ENCODE data around the gene KDM6B. TPM values are rescaled to one million over a fixed set of nuclear protein-coding genes. Genes with fewer than 3 reads are reported as not detected.
A peak's percentile ranks its signal among the peaks of the same experiment; 100 is the strongest.
"Not testable (repeated sequence)": the region's sequence is repeated elsewhere in the genome, so short reads cannot be mapped to it uniquely, and the experiment has no call there.

The KDM6B gene
- total RNA-seq, 2 experiments from 2014 or later: 12.3 to 12.8 TPM

DNA sequence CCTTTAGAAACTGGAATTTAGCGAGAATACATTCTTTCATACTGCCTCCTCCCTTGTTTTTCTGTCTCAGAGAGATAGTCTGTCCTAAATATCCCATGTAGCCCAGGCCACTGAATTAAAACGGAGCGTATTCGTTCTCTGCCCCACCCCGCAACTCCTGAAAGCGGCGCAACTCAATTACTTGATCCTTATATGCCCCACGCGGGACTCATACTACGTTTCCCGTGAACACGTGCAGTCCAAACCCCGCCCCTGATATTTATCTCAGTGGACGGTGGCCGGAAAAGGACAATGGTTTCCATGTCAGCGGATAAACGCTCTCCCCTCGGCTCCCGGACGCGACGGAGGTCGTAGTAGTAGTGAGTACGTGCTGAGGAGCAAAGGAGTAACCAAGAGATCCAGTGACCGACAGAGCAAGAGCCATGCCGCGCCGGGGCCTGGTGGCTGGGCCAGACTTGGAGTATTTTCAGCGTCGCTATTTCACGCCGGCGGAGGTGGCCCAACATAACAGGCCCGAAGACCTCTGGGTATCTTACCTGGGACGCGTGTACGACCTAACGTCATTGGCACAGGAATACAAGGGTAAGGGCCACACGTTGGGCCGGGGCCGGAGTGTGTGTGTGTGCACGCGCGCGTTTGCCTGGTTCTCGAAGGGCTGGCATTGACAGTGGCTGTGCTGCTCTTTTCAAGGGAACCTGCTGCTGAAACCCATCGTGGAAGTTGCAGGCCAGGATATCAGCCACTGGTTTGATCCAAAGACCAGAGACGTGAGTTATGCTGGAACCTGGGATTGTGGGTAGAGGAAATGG is 23.9 kb downstream of the KDM6B start, which contains the start of gene CYB5D1:
Gene CYB5D1, plus strand, starts transcription at position 291 of the 809 bp plus-strand sequence. Its CDS starts 132 bp downstream, at position 423.
- H3K27ac Mint-ChIP-seq: no peak within 1 kb of the TSS
- H3K4me1 Mint-ChIP-seq: peaks cover 7% of the 10 kb centered on the region
- ChIA-PET POLR2A (interaction anchor here (0.5 to 0.6 kb wide), 2 partner anchors 132 to 843 kb away, joined by 3 to 7 read pairs; a partner anchor contains a TSS), CTCF (interaction anchor here (0.8 to 1.4 kb wide), 10 partner anchors 11 to 183 kb away, joined by 3 to 9 read pairs (median 4); partner anchors contain the start of gene KDM6B)
- DNase-seq: peak; percentile 94
- no peaks in the 10 kb centered on the region for H3K27me3 Mint-ChIP-seq
- no peaks in the 10 kb centered on the region for H3K9me3 Mint-ChIP-seq
- H3K36me3 Mint-ChIP-seq (ENCODE audit: low read depth): peaks cover 5% of the 10 kb centered on the region
- H3K4me3 Mint-ChIP-seq: no peak within 1 kb of the TSS

DNA sequence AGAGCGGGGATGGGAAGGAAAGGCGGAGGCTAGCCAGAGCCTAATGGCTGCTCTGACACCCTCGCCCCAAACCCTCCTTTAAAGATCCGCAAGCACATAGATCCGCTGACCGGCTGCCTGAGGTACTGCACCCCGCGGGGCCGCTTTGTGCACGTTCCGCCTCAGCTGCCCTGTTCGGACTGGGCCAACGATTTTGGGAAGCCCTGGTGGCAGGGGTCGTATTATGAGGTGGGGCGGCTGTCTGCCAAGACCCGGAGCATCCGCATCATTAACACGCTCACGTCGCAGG is 24.4 kb downstream of the KDM6B start:
- ChIA-PET CTCF (interaction anchor here (0.5 kb wide), 1 partner anchor 179 kb away, joined by 3 read pairs; no protein-coding TSS in a partner anchor), POLR2A (no interaction called here)
- DNase-seq: peak; percentile 16
- no peaks in the 10 kb centered on the region for H3K27me3 Mint-ChIP-seq
- peaks cover 5% of the 10 kb centered on the region for H3K36me3 Mint-ChIP-seq (ENCODE audit: low read depth)
- no peak overlapping the region for H3K27ac Mint-ChIP-seq
- no peaks in the 10 kb centered on the region for H3K9me3 Mint-ChIP-seq
- peaks cover 7% of the 10 kb centered on the region for H3K4me1 Mint-ChIP-seq
- no peak overlapping the region for H3K4me3 Mint-ChIP-seq

DNA sequence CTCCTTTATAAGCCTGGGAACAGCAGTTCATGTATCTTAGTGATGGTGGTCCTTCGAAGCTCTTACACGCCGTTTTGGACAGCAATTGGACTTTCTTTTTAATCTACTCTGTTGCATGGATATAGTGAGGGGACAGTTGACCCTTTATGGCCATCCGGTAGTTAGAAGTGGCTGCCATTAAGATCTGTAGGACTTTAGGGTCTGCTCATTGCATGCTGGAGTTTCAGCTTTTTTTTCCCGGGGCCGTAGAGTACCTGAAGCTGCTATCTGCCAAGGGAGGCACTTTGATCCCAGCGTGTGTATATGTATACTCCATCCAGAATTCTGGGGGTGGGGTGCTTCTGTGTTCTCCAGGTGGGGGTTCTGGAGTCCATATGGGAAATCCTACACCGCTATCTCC is 25.0 kb downstream of the KDM6B start:
- ChIA-PET CTCF (interaction anchor here (0.5 kb wide), 1 partner anchor 179 kb away, joined by 3 read pairs; no protein-coding TSS in a partner anchor), POLR2A (no interaction called here)
- Mint-ChIP-seq H3K27me3 (no peaks in the 10 kb centered on the region), H3K4me3 (no peak overlapping the region), H3K9me3 (no peaks in the 10 kb centered on the region), H3K36me3 (ENCODE audit: low read depth) (peaks cover 5% of the 10 kb centered on the region), H3K27ac (no peak overlapping the region), H3K4me1 (peaks cover 7% of the 10 kb centered on the region)
- DNase-seq: no peak

DNA sequence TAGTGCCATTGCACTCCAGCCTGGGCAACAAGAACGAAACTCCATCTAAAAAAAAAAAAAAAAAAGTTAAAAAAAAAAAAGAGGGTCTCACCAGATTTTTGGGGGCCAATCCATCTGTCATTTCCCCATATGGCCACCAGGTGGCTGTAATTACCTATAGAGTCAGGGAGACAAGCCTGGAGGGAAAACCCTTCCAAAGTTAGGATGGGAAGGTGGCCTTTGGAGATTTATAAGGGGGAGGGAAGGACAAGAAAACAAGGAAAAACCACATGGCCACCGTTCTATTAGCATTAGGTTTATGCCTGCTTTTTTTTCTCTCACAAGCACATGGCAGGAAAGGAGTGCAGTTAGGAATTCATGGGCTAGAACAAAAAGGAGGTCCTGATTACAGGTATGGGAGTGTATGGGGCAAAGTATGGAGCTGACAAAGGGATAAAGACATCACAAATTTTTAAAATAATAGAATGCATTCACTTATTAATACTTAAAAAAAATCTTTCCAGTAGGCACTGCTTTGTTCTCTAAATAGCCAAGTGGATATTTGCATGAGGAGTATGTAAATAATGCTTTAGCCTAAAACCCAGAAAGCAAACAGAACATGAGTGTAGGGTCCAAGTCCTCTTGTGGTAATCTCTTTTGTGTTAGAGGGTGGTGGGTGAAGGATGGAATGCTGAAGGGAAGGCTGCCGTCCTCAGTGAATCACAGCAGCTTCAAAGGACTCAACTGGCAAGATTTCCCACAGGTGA is 28.8 kb downstream of the KDM6B start:
- ChIA-PET POLR2A (no interaction called here), CTCF (interaction anchor here (0.6 to 6.2 kb wide), 10 partner anchors 8 to 435 kb away, joined by 3 to 38 read pairs (median 4); no protein-coding TSS in a partner anchor)
- peaks cover 20% of the 10 kb centered on the region for H3K4me1 Mint-ChIP-seq
- H3K9me3 Mint-ChIP-seq: no peaks in the 10 kb centered on the region
- no peaks in the 10 kb centered on the region for H3K27me3 Mint-ChIP-seq
- H3K36me3 Mint-ChIP-seq (ENCODE audit: low read depth): peaks cover 12% of the 10 kb centered on the region
- no peak overlapping the region for H3K4me3 Mint-ChIP-seq
- no peak overlapping the region for H3K27ac Mint-ChIP-seq
- peak; percentile 57 for DNase-seq

DNA sequence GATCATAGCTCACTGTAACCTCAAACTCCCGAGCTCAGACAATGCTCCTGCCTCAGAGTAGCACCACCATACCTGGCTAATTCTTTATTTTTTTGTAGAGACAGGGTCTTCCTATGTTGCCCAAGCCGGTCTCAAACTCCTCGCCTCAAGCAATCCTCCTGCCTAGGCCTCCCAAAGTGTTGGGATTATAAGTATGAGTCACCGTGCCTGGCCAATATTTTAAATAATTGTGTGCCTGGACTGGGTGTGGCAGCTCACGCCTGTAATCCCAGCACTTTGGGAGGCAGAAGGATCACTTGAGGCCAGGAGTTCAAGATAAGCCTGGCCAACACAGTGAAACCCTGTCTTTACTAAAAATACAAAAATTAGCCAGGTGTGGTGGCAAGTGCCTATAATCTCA is 30.4 kb downstream of the KDM6B start:
- H3K27me3 Mint-ChIP-seq, H3K27ac Mint-ChIP-seq, H3K4me3 Mint-ChIP-seq, H3K9me3 Mint-ChIP-seq, DNase-seq, POLR2A ChIA-PET: not testable (repeated sequence)
- H3K4me1 Mint-ChIP-seq: peaks cover 33% of the 10 kb centered on the region
- CTCF ChIA-PET: interaction anchor here (0.6 to 6.2 kb wide), 7 partner anchors 9 to 351 kb away, joined by 3 to 38 read pairs (median 4); no protein-coding TSS in a partner anchor
- H3K36me3 Mint-ChIP-seq (ENCODE audit: low read depth): peaks cover 14% of the 10 kb centered on the region

DNA sequence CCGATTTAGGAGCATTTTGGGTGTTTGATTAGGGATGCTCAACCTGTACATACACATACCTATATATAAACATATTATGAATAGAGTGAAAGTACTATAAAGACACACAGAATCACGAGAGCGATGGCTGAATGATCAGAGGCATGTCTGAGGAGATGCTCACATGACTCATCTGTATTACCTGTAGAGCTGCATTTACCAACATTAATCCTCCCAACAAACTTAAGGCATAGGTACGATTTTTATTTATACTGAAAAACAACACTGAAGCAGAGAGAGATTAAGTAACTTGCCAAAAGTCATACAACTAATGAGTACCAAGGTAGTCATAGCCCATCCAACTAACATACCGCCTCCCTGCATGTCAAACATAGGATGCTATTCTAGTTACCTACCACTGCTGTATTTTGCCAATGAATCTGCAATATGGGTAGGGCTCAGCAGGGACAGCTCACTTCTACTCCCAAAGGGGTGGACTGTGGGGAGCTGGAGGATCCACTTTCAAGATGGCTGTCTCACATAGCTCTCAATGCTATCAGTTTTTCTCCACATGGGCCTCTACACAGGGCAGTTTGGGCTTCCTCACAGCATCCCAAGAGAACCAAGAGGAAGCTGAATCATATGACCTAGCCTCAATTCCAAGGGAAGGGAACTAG is 31.1 kb downstream of the KDM6B start:
- H3K27me3 Mint-ChIP-seq: no peaks in the 10 kb centered on the region
- CTCF ChIA-PET: interaction anchor here (0.6 to 6.2 kb wide), 4 partner anchors 12 to 125 kb away, joined by 4 to 38 read pairs (median 5); no protein-coding TSS in a partner anchor
- no peak overlapping the region for H3K27ac Mint-ChIP-seq
- H3K4me3 Mint-ChIP-seq: no peak overlapping the region
- no peaks in the 10 kb centered on the region for H3K9me3 Mint-ChIP-seq
- H3K4me1 Mint-ChIP-seq: peaks cover 38% of the 10 kb centered on the region
- POLR2A ChIA-PET: no interaction called here
- H3K36me3 Mint-ChIP-seq (ENCODE audit: low read depth): peaks cover 14% of the 10 kb centered on the region
- DNase-seq: no peak

DNA sequence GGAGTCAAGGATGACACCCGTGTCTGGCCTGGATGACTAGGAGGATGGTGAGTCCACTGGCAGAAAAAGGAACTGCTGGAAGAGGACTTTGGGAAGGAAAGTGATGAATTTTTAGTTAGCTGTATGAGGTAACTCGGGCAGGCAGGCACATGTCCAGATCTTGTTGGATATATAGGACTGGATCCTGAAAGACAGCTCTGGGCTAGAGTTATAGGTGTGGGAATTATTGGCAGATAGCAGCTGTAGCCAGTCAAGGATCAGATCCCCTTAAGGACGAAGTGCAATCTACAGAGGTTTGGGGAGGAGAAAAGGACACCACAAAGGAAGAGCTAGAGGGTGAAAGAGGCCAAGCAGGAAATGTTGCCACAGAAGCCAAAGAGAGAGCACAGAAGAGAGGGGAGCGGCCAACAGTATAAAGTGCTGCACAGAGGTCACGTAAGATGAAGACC is 33.9 kb downstream of the KDM6B start:
- H3K9me3 Mint-ChIP-seq: no peaks in the 10 kb centered on the region
- DNase-seq: peak; percentile 42
- CTCF ChIA-PET: interaction anchor here (3.3 kb wide), 1 partner anchor 121 kb away, joined by 17 read pairs; no protein-coding TSS in a partner anchor
- H3K27me3 Mint-ChIP-seq: no peaks in the 10 kb centered on the region
- H3K4me1 Mint-ChIP-seq: peaks cover 33% of the 10 kb centered on the region
- peaks cover 16% of the 10 kb centered on the region for H3K36me3 Mint-ChIP-seq (ENCODE audit: low read depth)
- POLR2A ChIA-PET: no interaction called here
- peak overlapping the region; percentile 39 for H3K4me3 Mint-ChIP-seq
- peak overlapping the region; percentile 65 for H3K27ac Mint-ChIP-seq

DNA sequence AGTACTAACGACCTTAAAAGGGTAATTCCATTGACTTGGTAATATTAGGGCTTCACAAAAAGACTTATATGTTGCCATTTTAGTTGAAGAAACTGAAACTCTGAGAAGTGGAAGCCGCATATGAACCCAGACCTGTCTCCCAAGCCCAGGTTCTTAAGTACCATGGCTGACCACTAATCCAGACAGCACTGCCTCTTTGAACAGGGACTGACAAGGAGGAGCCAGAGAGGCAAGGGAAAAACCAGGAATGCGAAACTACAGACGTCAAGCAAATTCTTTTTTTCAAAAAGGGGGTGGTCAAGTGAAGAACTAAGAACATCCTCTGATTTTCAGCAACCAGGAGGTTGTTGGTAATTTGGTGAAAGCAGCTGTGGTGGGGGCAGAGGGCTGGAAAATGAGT is 39.0 kb downstream of the KDM6B start:
- Mint-ChIP-seq H3K27ac (no peak overlapping the region), H3K36me3 (ENCODE audit: low read depth) (peaks cover 26% of the 10 kb centered on the region), H3K4me3 (no peak overlapping the region), H3K4me1 (peaks cover 27% of the 10 kb centered on the region), H3K27me3 (no peaks in the 10 kb centered on the region), H3K9me3 (no peaks in the 10 kb centered on the region)
- ChIA-PET POLR2A (no interaction called here), CTCF (interaction anchor here (0.9 kb wide), 1 partner anchor 10 kb away, joined by 5 read pairs; no protein-coding TSS in a partner anchor)
- no peak for DNase-seq

DNA sequence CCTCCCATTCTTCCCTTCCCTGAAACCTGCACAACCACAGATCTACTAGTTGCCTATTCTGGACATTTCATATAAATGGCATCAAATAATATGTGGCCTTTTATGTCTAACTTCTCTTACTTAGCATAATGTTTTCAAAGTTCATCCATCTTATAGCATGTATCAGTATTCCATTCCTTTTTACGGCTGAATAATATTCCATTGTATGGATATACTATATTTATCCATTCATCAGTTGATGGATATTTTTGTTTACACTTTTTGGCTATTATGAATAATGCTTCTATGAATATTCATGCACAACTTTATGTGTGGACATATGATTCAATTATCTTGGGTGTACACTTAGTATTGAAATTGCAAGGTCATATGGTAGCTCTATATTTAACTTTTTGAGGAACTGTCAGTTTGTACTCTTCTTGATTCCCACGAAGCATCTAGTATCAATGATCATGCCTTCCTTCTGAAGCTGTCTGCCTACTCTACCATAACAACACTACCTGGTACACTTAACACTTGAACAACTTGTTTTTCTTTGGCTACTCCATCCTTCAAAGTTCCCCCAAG is 41.9 kb downstream of the KDM6B start:
- Mint-ChIP-seq H3K4me1 (peaks cover 11% of the 10 kb centered on the region), H3K36me3 (ENCODE audit: low read depth) (peaks cover 28% of the 10 kb centered on the region), H3K4me3 (no peak overlapping the region), H3K27ac (peak overlapping the region; percentile 4), H3K9me3 (no peaks in the 10 kb centered on the region), H3K27me3 (no peaks in the 10 kb centered on the region)
- ChIA-PET CTCF (no interaction called here), POLR2A (no interaction called here)
- DNase-seq: no peak

DNA sequence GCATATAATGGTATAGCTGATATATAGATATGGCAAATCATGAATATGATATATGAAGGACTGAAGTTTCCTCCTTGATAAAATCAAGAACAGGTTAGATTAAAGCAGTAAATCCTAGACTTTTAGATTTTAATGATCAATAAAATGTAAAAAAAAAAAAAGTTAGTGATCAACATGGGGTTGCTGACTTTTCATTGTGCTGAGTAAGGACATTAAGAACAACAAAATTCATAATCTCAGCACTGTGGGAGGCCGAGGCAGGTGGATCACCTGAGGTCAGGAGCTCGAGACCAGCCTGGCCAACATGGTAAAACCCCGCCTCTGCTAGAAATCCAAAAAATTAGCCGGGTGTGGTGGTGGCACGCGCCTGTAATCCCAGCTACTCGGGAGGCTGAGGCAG is 44.2 kb downstream of the KDM6B start:
- no peaks in the 10 kb centered on the region for H3K27me3 Mint-ChIP-seq
- peaks cover 8% of the 10 kb centered on the region for H3K4me1 Mint-ChIP-seq
- H3K9me3 Mint-ChIP-seq: no peaks in the 10 kb centered on the region
- H3K36me3 Mint-ChIP-seq (ENCODE audit: low read depth): peaks cover 24% of the 10 kb centered on the region
- no peak overlapping the region for H3K4me3 Mint-ChIP-seq
- no peak for DNase-seq
- no peak overlapping the region for H3K27ac Mint-ChIP-seq
- POLR2A ChIA-PET: no interaction called here
- CTCF ChIA-PET: interaction anchor here (1.1 kb wide), 1 partner anchor 20 kb away, joined by 4 read pairs; no protein-coding TSS in a partner anchor

DNA sequence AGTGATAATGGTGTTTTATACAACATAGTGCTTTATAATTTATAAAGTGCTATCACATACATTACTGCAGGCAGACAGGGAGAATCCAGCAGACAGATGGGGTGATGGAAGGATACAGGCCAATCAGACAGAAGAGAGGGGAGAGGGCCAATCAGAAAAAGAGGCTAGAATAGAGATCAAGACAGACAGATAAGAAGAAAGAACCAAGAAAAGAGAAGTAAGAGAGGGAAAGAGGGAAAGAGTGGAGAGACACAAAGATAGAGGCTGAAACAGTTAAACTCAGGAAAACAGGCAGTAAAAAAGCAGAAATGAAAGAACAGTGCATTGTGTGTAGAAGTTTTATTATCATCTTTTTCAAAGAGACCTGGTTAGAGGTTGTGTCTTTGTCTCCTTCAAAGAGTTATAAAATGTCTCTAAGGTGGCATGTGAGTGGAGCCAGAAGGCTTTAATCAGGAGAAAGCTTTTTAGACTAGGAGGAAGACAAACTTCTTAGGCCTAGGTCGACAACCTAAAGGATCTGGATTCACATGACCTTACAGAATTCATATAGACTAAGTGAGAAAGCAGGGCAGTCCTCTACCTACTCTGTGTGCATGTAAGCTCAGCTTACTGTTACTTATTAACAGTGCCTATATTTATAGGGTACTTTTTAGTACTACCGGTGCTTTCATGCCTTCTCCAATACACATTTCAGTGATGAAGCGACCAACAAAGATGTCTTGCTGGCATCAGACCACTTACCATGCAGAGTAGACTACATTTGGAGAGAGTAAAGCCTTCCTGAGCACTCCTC is 46.3 kb downstream of the KDM6B start:
- no peak overlapping the region for H3K4me3 Mint-ChIP-seq
- POLR2A ChIA-PET: no interaction called here
- H3K36me3 Mint-ChIP-seq (ENCODE audit: low read depth): peaks cover 12% of the 10 kb centered on the region
- CTCF ChIA-PET: no interaction called here
- no peak for DNase-seq
- no peaks in the 10 kb centered on the region for H3K27me3 Mint-ChIP-seq
- H3K9me3 Mint-ChIP-seq: no peaks in the 10 kb centered on the region
- H3K4me1 Mint-ChIP-seq: peaks cover 5% of the 10 kb centered on the region
- no peak overlapping the region for H3K27ac Mint-ChIP-seq
